ENCODE measurements around the gene RPL4.
A peak's percentile ranks its signal among the peaks of the same experiment; 100 is the strongest.
"Not testable (repeated sequence)": the region's sequence is repeated elsewhere in the genome, so short reads cannot be mapped to it uniquely, and the experiment has no call there.

RPL4 gene

GRCh38 chr15:66514586-66514985 lies 9.9 kb upstream of the RPL4 start:
- no peak overlapping the region for H3K4me3 ChIP-seq (ENCODE audit: low read depth, low read length)
- TF ChIP-seq, protein P1, sequence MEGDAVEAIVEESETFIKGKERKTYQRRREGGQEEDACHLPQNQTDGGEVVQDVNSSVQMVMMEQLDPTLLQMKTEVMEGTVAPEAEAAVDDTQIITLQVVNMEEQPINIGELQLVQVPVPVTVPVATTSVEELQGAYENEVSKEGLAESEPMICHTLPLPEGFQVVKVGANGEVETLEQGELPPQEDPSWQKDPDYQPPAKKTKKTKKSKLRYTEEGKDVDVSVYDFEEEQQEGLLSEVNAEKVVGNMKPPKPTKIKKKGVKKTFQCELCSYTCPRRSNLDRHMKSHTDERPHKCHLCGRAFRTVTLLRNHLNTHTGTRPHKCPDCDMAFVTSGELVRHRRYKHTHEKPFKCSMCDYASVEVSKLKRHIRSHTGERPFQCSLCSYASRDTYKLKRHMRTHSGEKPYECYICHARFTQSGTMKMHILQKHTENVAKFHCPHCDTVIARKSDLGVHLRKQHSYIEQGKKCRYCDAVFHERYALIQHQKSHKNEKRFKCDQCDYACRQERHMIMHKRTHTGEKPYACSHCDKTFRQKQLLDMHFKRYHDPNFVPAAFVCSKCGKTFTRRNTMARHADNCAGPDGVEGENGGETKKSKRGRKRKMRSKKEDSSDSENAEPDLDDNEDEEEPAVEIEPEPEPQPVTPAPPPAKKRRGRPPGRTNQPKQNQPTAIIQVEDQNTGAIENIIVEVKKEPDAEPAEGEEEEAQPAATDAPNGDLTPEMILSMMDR (IDR thresholded peaks at IDR 0.05; ENCODE audit: low read depth, low read length), result no peak

DNA sequence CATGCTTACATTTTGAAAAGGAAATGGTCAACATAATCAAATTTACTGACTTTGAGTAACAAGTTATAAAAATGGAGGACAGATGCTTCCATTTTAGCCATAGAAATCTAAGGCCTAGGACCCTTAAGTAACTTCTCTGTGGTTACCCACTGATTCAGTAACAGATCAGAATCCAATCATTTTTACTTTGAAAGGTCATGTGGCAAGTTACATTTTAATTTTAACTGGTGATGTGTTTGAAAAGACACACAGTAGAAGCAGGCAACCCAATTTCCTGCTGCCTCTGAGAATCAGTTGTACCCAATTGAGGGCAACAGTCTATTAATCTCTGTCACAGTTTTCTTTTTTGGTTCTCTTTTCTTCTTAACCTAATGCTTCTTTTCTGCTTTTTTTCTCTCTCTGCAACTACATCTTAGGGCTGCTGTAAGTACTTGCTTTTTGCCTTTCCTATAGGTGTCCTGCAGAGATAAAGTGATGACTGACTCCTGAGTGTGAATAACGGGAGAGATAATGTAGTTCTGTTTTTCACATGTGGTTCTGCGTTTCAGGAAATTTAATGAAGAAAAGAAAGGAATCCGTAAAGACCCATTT lies 3.7 kb upstream of the RPL4 start:
- TF ChIP-seq, protein P1 (IDR thresholded peaks at IDR 0.05; ENCODE audit: low read depth, low read length), result no peak

DNA sequence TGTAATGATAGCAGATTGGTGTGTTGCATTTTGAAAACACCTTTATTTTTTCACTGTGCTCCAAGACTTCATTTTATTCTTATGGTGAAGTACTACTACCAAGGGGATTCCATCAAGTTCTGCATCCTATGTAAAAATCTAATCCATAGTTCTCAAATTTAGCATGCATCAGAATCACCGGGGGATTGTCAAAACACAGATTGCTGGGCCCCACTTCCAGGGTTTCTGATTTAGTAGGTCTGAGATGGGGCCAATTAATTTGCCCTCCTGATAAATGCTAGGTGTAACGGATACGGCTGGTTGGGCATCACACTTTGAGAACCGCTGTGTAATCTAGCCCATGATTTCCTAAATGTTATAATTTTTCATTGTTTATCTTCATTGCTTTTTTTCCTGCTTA lies 1.2 kb upstream of the RPL4 start:
- TF ChIP-seq, protein P1 (IDR thresholded peaks at IDR 0.05; ENCODE audit: low read depth, low read length), result no peak
- peak overlapping the region; percentile 85 for H3K4me3 ChIP-seq (ENCODE audit: low read depth, low read length)

More for the DNA sequence above, 3.7 kb upstream of the RPL4 start:
- H3K4me3 ChIP-seq (ENCODE audit: low read depth, low read length), result no peak overlapping the region

DNA sequence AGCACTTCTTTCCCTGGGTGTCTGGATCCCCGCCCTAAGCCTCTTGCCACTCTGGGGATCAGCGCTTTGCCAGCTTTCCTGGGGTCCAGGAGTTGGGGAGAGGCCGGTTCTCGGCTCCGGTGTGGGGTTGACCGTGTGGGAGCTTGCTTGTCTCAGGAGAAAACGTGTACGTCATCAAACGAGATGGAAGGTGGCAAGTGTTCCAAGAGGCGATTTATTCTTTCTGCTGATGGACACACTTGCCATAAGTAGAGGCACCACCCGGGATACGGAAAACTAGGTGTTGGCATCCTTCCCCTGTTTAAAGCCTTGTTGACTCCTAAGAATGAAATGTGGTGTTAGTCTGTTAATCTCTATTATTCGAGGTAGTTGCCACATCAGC lies 766 bp upstream of the RPL4 start:
- TF ChIP-seq, protein P1 (IDR thresholded peaks at IDR 0.05; ENCODE audit: low read depth, low read length), result no peak

GRCh38 chr15:66503780-66504562 lies 684 bp downstream of the RPL4 start:
- peak overlapping the region; percentile 85 for H3K4me3 ChIP-seq (ENCODE audit: low read depth, low read length)
- TF ChIP-seq, protein P1 (IDR thresholded peaks at IDR 0.05; ENCODE audit: low read depth, low read length), result no peak

More for the DNA sequence above, 766 bp upstream of the RPL4 start:
- H3K4me3 ChIP-seq (ENCODE audit: low read depth, low read length), result peak overlapping the region; percentile 85

DNA sequence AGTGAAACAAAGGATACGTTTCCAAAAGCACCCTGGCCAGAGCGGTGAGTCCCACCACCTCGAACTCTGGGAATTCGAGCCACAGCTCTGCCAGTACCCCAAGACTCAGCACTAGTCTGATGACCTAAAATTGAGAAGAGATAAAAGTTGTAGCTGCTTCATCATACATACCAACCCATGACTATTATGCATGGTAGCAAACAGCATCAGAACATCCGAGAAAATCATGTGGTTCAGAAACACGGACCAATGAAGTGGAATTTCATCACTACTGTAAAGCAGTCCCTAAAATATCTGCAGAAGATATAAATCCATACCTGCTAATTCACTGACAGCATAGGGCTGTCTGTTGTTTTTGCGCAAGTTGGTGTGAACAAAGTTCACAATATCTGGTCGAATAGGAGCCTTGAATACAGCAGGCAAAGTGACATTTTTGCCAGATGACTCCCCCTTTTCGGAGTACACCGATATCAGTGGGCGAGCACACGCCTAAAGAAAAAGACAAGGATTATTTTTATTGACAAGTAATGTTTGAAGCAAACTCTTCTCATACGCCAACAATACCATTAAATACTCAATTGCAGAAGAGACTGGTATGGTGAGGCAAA lies 1.5 kb downstream of the RPL4 start:
- peak overlapping the region; percentile 85 for H3K4me3 ChIP-seq (ENCODE audit: low read depth, low read length)

- TF ChIP-seq, protein P1 (IDR thresholded peaks at IDR 0.05; ENCODE audit: low read depth, low read length), result no peak
- H3K4me3 ChIP-seq (ENCODE audit: low read depth, low read length), result peak overlapping the region; percentile 85; the same call in 1 of the 2 replicates
Observed at GRCh38 chr15:66502491-66502890, 2.2 kb downstream of the RPL4 start.

- H3K4me3 ChIP-seq (ENCODE audit: low read depth, low read length), result not testable (repeated sequence)
Observed at GRCh38 chr15:66500346-66500745, 4.3 kb downstream of the RPL4 start.
